Transverse colon (tissue), 4 donors: ENCODE measurements around the gene SDF2. TPM values are rescaled to one million over a fixed set of nuclear protein-coding genes. Genes with fewer than 3 reads are reported as not detected.

Source experiments
- DNase-seq: peaks from one replicate; pipeline ENCODE4 v3.0.0-alpha.2; 2019
- H3K27ac ChIP-seq, 4 donors: fragments of 200-600 bp; sonication (generic); 2 replicates each; pipeline ENCODE4 v1.5.1; 2016 to 2018; ENCODE audit warnings: inconsistent platforms in 4 of 4
- H3K27me3 ChIP-seq: fragments of 200-600 bp; sonication (generic); 2 replicates; pipeline ENCODE4 v1.5.1; 2017; ENCODE audit warnings: inconsistent platforms
- H3K36me3 ChIP-seq, 4 donors: fragments of 200-600 bp; sonication (generic); 2 replicates each; pipeline ENCODE4 v1.5.1; 2017 to 2019; ENCODE audit warnings: inconsistent platforms in 4 of 4
- H3K4me1 ChIP-seq, 4 donors: fragments of 200-600 bp; sonication (generic); 2 replicates each; pipeline ENCODE4 v1.5.1; 2017 to 2020; ENCODE audit warnings: inconsistent platforms in 4 of 4
- H3K4me3 ChIP-seq, 4 donors: fragments of 200-600 bp; sonication (generic); 1 replicate in 1 of 4; 2 replicates in 3 of 4; pipeline versions ENCODE4 v1.5.1 to v1.6.1; 2017 to 2019; ENCODE audit warnings: inconsistent platforms in 4 of 4
- H3K9me3 ChIP-seq, 2 donors: fragments of 200-600 bp; sonication (generic); 2 replicates each; pipeline ENCODE4 v1.5.1; 2017 to 2019; ENCODE audit warnings: inconsistent platforms in 2 of 2
- EP300 ChIP-seq: sonication (generic); formaldehyde crosslinking; IDR thresholded peaks from one replicate; pipeline ENCODE4 v1.6.1; 2017; ENCODE audit warnings: antibody characterized with exemption, low read depth
- POLR2A ChIP-seq: fragments of 450-650 bp; IDR thresholded peaks from one replicate; pipeline ENCODE4 v1.6.1; 2016; ENCODE audit warnings: antibody characterized with exemption, mild to moderate bottlenecking, moderate library complexity
- POLR2AphosphoS5 ChIP-seq, 3 donors: sonication (generic); formaldehyde crosslinking; IDR thresholded peaks; one replicate each; pipeline ENCODE4 v1.6.1; 2016; ENCODE audit warnings: antibody characterized with exemption in 3 of 3
- WGBS, 2 donors: methylation state at CpG; one replicate each; pipeline ENCODE4 v1.1.5; 2018; ENCODE audit warnings: low coverage in 1 of 2; 5-methylcytosine and 5-hydroxymethylcytosine counted together
- in situ Hi-C, 4 donors: fragments of 200-750 bp; cut with MboI; loops; one replicate each; pipeline versions ENCODE4 v1.15.0 to v1.15.1; 2017; ENCODE audit warnings: low sequenced_read_pairs in 3 of 4, low pct_ligation_motif_present in 1 of 4, low pct_unique_long_range_greater_than_20kb in 1 of 4
- intact Hi-C: fragments of 100-400 bp; cut with DNase I; formaldehyde crosslinking; loops from one replicate; pipeline ENCODE4 v1.15.1; 2023; ENCODE audit warnings: low total_unique reads
- total RNA-seq, 4 donors: library from RNA; depleted of rRNA; stranded (reverse); fragments of >200 nt; gene quantifications; one replicate each; pipeline ENCODE4 v1.1.0, GENCODE V29; 2016
- TF ChIP-seq, protein P1 (sequence below), 5 experiments: fragments of 200-600 bp in 3 of 5; fragments of 450-650 bp in 2 of 5; sonication (generic) in 3 of 5; IDR thresholded peaks; 1 replicate in 2 of 5; 2 replicates in 3 of 5; pipeline ENCODE4 v1.5.1; 2016 to 2017; ENCODE audit warnings: antibody characterized with exemption in 5 of 5, inconsistent platforms in 3 of 5, mild to moderate bottlenecking in 2 of 5, moderate library complexity in 1 of 5

SDF2 gene, protein sequence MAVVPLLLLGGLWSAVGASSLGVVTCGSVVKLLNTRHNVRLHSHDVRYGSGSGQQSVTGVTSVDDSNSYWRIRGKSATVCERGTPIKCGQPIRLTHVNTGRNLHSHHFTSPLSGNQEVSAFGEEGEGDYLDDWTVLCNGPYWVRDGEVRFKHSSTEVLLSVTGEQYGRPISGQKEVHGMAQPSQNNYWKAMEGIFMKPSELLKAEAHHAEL
- total RNA-seq: 10 to 100 TPM; 32.2 to 69.9 (median 49.1) TPM

DNA sequence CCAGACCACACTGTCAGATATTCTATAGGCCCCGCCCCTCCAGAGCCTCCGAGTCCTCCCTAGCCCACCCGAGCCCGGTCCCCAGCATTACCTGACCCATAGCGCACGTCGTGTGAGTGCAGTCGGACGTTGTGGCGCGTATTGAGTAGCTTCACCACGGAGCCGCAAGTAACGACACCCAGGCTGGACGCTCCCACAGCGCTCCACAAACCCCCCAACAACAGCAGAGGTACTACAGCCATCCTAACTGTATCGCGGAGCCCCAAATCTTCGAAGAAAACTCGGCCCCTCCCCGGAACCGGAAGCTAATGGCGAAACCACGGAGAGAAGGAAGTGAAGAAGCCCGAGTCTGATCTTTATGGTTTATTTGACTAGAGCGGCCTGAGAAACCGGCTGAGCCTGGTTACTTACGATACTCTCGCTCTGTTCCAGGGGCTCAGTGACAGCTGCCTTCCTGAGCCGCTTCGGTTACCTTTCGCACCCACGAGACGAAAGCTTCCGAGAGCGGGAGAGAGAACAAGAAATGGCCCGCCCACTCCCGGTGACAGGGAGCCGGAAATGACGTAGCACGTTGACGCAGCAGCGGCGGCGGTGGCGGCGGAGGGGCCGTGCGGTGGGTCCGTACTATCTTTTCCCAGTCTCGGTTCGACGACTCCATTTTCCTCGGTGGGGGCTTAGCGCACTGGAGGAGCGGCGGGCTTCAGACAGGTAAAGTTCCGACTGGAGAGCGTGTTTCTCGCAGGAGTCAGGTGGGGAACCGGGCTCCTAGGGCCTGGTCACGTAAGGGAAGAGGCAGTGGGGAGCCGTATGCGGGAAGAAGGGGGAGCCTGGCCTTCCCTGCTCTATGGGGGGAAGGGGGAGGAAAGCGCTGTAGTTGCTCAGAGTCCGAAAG, at the start of gene SDF2, which contains the start of gene SUPT6H:
Gene SDF2 (minus strand): TSS at position 272 of the 892 bp plus-strand sequence. CDS start 30 bp downstream, at position 242.
Gene SUPT6H (plus strand): TSS at position 571 of the 892 bp plus-strand sequence. CDS start 11,197 bp downstream, outside the sequence.
- Histone ChIP-seq H3K4me1 (peaks cover 14 to 46% (median 18%) of the 10 kb centered on the region in 4 donors), H3K27ac (peak within 1 kb of the TSS; percentile 95 to 98 (median 95)), H3K36me3 (peaks cover 0 to 9% (median 4%) of the 10 kb centered on the region in 4 donors), H3K9me3 (no peaks in the 10 kb centered on the region), H3K4me3 (peak within 1 kb of the TSS; percentile 50 to 91 (median 75)), H3K27me3 (no peaks in the 10 kb centered on the region)
- intact Hi-C loops (no loop called here), in situ Hi-C loops (no loop called here)
- 1% methylated on average over 65 of the region's 66 CpGs; no CpG with 5 or more reads in 1 of the 2 donors for WGBS, 2 donors
- DNase-seq: peak; percentile 93
- TF ChIP-seq POLR2AphosphoS5 (IDR thresholded peaks at IDR 0.05): peak; percentile 93 to 96 (median 94)
- TF ChIP-seq EP300: no peak
- TF ChIP-seq POLR2A: peak; percentile 89
- TF ChIP-seq, protein P1, sequence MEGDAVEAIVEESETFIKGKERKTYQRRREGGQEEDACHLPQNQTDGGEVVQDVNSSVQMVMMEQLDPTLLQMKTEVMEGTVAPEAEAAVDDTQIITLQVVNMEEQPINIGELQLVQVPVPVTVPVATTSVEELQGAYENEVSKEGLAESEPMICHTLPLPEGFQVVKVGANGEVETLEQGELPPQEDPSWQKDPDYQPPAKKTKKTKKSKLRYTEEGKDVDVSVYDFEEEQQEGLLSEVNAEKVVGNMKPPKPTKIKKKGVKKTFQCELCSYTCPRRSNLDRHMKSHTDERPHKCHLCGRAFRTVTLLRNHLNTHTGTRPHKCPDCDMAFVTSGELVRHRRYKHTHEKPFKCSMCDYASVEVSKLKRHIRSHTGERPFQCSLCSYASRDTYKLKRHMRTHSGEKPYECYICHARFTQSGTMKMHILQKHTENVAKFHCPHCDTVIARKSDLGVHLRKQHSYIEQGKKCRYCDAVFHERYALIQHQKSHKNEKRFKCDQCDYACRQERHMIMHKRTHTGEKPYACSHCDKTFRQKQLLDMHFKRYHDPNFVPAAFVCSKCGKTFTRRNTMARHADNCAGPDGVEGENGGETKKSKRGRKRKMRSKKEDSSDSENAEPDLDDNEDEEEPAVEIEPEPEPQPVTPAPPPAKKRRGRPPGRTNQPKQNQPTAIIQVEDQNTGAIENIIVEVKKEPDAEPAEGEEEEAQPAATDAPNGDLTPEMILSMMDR (IDR thresholded peaks at IDR 0.05): no peak

DNA sequence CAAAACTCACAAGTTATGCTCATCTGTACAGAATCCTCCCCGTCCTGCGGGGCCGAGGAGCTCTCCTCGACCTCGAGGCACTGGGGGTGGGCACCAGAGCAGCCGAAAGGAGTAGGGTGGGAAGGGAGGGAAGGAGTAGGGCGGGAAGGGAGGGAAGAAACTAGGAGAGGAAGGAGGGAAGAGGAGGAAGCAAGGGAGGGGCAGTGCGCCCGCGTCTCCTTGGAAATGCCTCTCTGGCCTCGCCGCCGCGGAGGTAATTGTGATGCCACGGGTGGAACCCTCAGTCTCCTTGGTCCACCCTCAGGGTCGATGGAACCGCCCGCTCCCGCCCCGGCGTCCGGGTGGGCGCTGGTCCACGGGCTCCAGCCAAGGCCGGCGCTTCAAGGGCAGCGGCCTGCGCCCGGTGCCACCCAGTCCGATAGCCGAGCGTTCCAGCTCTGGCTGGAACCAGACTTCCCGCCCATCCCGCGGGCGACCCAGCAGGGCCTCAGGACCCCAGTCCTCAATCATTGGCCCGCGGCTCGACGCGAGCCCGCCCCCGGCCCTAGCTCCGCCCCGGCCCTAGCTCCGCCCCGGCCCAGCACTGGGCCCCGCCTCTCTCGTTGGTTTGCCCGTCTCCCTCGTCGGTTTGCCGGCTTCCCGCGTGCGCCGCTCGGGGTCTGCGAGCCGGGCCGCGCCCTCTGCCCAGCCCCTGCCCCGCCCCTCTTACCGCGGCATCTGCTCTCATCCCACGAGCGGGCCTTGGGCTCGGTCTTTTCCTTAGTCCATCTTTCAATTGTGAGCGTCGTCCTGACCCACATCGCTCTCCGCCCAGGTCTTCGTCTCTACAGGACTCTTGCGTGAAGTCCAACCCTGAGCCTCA, 49.4 kb upstream of the SDF2 start:
- Histone ChIP-seq H3K27ac (peak overlapping the region; percentile 92 to 95 (median 94)), H3K9me3 (no peaks in the 10 kb centered on the region), H3K27me3 (no peaks in the 10 kb centered on the region), H3K4me1 (peaks cover 4 to 31% (median 19%) of the 10 kb centered on the region in 4 donors), H3K36me3 (no peaks in the 10 kb centered on the region), H3K4me3 (peak overlapping the region; percentile 34 to 68 (median 56))
- 0 to 3% methylated on average over 2 to 60 of the region's 74 CpGs for WGBS, 2 donors
- intact Hi-C loops (no loop called here), in situ Hi-C loops (no loop called here)
- DNase-seq: peak; percentile 93
- TF ChIP-seq POLR2AphosphoS5 (IDR thresholded peaks at IDR 0.05): peak; percentile 81 to 86 (median 86)
- TF ChIP-seq, protein P1 (IDR thresholded peaks at IDR 0.05): no peak
- TF ChIP-seq EP300: no peak
- peak; percentile 88 for TF ChIP-seq POLR2A

DNA sequence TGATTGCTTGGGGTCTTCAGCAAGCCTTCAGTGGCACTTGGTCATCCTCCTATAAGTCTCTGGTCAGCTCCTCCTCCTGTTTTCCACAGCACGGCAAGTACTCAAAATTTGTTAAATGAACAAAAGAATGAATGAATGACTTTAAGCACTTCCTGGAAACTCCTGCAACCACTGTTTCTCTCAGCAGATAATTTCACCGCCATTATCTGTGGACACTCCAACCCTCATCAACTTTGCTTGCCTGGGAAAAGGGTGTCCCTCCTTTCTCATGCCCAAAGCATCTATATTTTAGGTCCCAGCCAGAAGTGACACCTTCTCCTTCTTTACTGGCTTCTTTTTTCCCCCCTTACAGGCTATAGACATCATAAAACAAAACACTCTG, 45.6 kb upstream of the SDF2 start:
- TF ChIP-seq, protein P1 (IDR thresholded peaks at IDR 0.05): no peak
- TF ChIP-seq POLR2AphosphoS5 (IDR thresholded peaks at IDR 0.05) (no peak), POLR2A (no peak), EP300 (no peak)
- intact Hi-C loops (no loop called here), in situ Hi-C loops (no loop called here)
- peaks cover 0 to 12% (median 2%) of the 10 kb centered on the region in 4 donors for H3K36me3 ChIP-seq
- no peaks in the 10 kb centered on the region for H3K9me3 ChIP-seq
- DNase-seq: no peak
- H3K27ac ChIP-seq: no peak overlapping the region
- H3K4me1 ChIP-seq: peaks cover 2 to 31% (median 19%) of the 10 kb centered on the region in 4 donors
- no peaks in the 10 kb centered on the region for H3K27me3 ChIP-seq
- 86 to 88% methylated on average over 2 of the region's 2 CpGs for WGBS, 2 donors
- no peak overlapping the region for H3K4me3 ChIP-seq
